ENCODE measurements around the gene COPS9.

DNA sequence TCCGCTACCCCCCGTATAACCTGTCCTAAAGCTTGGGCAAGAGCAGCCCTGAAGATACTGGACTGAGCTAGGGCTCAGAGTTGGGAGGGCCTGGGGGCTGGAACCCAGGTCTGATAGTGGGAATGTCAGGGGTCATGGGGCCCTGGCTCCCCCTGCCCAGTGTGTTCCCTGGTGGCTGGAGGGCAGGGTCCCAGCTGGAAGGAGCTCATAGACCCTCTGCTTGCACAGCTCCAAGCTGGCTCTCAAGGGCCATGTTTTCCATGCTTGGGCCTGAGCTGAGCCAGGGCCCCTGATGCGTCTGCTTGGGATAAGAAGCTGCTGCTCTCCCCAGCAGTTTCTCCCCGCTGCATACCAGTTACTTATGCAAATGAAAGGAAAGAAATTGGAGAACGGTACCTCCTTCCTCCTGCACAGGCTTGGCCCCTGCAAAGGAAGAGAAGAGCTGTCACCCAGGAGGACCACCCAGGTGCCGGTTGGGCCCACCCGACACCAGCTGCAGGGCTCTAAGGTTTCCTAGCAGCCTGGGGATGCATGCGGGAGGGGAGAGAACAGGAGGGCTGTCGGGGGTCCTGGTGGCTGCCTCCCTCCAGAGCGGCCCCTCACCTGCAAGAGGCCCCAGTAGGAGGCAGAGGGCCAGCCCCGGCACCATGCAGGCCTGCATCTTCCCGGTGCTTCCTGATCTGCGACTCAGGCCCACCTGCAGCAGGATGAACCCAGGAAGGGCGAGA, 3.7 kb upstream of the COPS9 start:
- TF ChIP-seq CTCF (IDR thresholded peaks at IDR 0.05; ENCODE audit: low read depth, low read length) = no peak
- no peak for TF ChIP-seq POLR2A (IDR thresholded peaks at IDR 0.05; ENCODE audit: extremely low read depth, insufficient read length)
- no peak for TF ChIP-seq MAX (IDR thresholded peaks at IDR 0.05; ENCODE audit: low read depth, low read length)

All from NB4 (cell line).